Central memory CD8-positive, alpha-beta T cell (primary cell): ENCODE measurements around the gene TFAP2C.
A peak's percentile ranks its signal among the peaks of the same experiment; 100 is the strongest.

ENCODE experiments used
- ATAC-seq: fragments of 150-1000 bp; cut with Tn5 transposase; replicated peaks from 2 replicates; pipeline ENCODE4 v1.10.0; 2022; ENCODE audit warnings: mild to moderate bottlenecking, moderate FRiP score, moderate number of reproducible peaks; ENCODE audit not compliant: poor library complexity, severe bottlenecking; ENCODE audit errors: extremely low read depth
- DNase-seq, 2 donors: peaks; one replicate each; pipeline ENCODE4 v3.0.0; 2021; ENCODE audit warnings: low spot score in 2 of 2
- H3K27ac Mint-ChIP-seq: one replicate; pipeline ENCODE4 v1.8.0; 2022; ENCODE audit warnings: low read depth, mild to moderate bottlenecking, moderate library complexity, mixed read lengths
- H3K27me3 Mint-ChIP-seq: one replicate; pipeline ENCODE4 v1.8.0; 2022; ENCODE audit warnings: mixed read lengths
- H3K36me3 Mint-ChIP-seq: one replicate; pipeline ENCODE4 v1.8.0; 2022; ENCODE audit warnings: mild to moderate bottlenecking, moderate library complexity, mixed read lengths; ENCODE audit not compliant: insufficient read depth
- H3K4me1 Mint-ChIP-seq: one replicate; pipeline ENCODE4 v1.8.0; 2022; ENCODE audit warnings: mixed read lengths
- H3K4me3 Mint-ChIP-seq: one replicate; pipeline ENCODE4 v1.8.0; 2022; ENCODE audit warnings: mild to moderate bottlenecking, moderate library complexity, mixed read lengths
- H3K9me3 Mint-ChIP-seq: one replicate; pipeline ENCODE4 v1.8.0; 2022; ENCODE audit warnings: mixed read lengths

TFAP2C gene

DNA sequence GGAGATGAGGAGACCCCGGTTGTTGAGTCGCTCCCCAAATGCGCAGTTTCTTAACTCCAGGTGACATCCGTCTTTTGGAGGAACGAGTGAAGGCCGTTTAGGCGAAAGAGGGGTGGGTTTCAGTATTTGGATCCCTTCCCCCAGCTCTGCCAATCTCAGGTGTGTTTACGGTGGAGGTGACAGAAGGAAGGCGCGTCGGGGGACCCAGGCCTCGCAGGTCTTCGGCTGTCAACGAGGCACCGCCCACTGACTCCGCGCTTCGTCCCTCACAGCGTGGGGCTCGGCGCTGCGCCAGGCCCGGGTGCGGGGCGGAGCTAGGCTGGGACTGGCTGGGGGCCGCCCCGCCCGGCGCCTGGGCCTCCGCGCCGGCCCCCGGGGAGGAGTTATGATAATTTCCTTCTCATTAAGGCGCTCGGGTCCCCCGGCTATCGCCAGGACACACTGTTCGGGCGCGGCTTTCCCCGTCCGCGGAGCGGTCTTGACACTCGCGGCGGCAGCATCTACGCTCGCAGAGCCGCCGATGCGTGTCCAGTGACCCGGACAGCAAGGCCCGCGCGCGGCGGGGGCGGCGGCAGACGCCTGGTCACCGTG lies at the start of gene TFAP2C:
Gene TFAP2C (plus strand): TSS at position 434 of the 591 bp plus-strand sequence. CDS start 239 bp downstream, outside the sequence.
- no peak for DNase-seq
- Mint-ChIP-seq H3K36me3 (no peaks in the 10 kb centered on the region), H3K27ac (no peak within 1 kb of the TSS), H3K9me3 (no peaks in the 10 kb centered on the region), H3K27me3 (peaks cover 77% of the 10 kb centered on the region), H3K4me1 (no peaks in the 10 kb centered on the region), H3K4me3 (peak within 1 kb of the TSS; percentile 25)
- no peak for ATAC-seq

DNA sequence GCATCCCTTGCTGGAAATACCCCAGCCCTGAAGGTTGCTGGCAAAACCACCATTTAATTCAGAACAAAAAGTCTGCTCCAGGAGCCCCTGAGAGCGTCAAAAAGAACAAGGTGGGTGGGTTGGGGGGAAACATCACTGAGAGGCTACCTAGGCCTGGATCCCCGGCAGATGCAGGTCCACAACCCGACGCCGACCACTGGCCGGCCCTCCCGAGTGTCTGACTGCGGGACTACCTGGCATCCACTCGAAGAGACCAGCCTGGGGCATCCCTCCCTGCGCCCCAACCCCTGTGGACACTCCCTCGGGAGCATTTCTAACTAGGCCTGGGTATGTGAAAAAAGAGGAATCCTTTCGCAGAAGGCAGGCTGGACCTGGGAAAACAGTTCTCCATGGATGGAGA lies 48.9 kb upstream of the TFAP2C start:
- H3K4me3 Mint-ChIP-seq, result no peak overlapping the region
- no peak for ATAC-seq
- no peak for DNase-seq

GRCh38 chr20:56581701-56582100 lies 47.4 kb upstream of the TFAP2C start:
- peaks cover 37% of the 10 kb centered on the region for H3K27me3 Mint-ChIP-seq
- no peak overlapping the region for H3K4me3 Mint-ChIP-seq
- H3K27ac Mint-ChIP-seq, result no peak overlapping the region
- ATAC-seq, result no peak
- no peak for DNase-seq
- H3K4me1 Mint-ChIP-seq, result no peaks in the 10 kb centered on the region
- no peaks in the 10 kb centered on the region for H3K9me3 Mint-ChIP-seq
- no peaks in the 10 kb centered on the region for H3K36me3 Mint-ChIP-seq

More for the DNA sequence above, 48.9 kb upstream of the TFAP2C start:
- no peak overlapping the region for H3K27ac Mint-ChIP-seq
- H3K36me3 Mint-ChIP-seq, result no peaks in the 10 kb centered on the region
- peaks cover 51% of the 10 kb centered on the region for H3K27me3 Mint-ChIP-seq
- H3K9me3 Mint-ChIP-seq, result no peaks in the 10 kb centered on the region
- no peaks in the 10 kb centered on the region for H3K4me1 Mint-ChIP-seq

DNA sequence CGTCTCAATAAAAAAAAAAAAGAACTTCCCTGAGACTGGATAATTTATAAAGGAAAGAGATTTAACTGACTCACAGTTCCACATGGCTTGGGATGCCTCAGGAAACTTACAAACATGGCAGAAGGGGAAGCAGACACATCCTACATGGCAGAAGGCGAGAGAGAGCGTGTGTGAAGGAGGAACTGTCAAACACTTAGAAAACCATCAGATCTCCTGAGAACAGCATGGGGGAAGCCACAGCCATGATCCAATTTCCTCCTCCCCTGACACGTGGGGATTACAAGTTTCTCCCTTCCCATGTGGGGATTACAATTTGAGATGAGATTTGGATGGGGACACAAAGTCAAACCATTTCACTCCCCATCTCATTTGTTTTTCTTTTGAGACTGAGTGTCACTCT lies 46.6 kb upstream of the TFAP2C start:
- ATAC-seq, result no peak
- Mint-ChIP-seq H3K27ac (no peak overlapping the region), H3K36me3 (no peaks in the 10 kb centered on the region)

DNA sequence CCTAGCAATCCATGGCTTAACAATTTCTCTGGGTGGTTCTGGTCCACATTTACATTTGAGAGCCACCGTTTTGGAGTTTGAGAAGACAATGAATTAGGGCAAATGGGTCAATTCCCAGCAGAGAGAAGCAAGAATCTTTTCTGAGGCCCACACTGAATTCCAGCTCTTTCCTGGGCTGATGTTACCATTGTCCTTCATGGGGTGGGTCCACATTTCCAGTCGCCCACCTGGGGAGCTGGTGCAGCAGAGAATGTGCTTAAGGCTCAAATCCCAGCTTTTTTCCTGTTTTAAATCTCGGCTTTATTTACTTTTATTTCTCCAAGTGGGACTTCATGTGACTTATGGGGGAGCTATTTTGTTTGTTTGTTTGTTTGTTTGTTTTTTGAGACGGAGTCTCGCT lies 44.2 kb upstream of the TFAP2C start:
- no peaks in the 10 kb centered on the region for H3K9me3 Mint-ChIP-seq
- peaks cover 29% of the 10 kb centered on the region for H3K27me3 Mint-ChIP-seq
- no peaks in the 10 kb centered on the region for H3K4me1 Mint-ChIP-seq
- H3K36me3 Mint-ChIP-seq, result no peaks in the 10 kb centered on the region
- no peak overlapping the region for H3K27ac Mint-ChIP-seq
- DNase-seq, result no peak
- no peak for ATAC-seq
- no peak overlapping the region for H3K4me3 Mint-ChIP-seq

More for the DNA sequence above, 46.6 kb upstream of the TFAP2C start:
- DNase-seq, result no peak
- H3K9me3 Mint-ChIP-seq, result no peaks in the 10 kb centered on the region
- H3K4me3 Mint-ChIP-seq, result no peak overlapping the region
- H3K27me3 Mint-ChIP-seq, result peaks cover 37% of the 10 kb centered on the region
- no peaks in the 10 kb centered on the region for H3K4me1 Mint-ChIP-seq

GRCh38 chr20:56587307-56588041 lies 41.6 kb upstream of the TFAP2C start:
- ATAC-seq, result no peak
- H3K36me3 Mint-ChIP-seq, result no peaks in the 10 kb centered on the region

GRCh38 chr20:56588996-56589395 lies 40.1 kb upstream of the TFAP2C start:
- ATAC-seq, result no peak
- Mint-ChIP-seq H3K4me1 (no peaks in the 10 kb centered on the region), H3K27ac (no peak overlapping the region), H3K9me3 (no peaks in the 10 kb centered on the region), H3K4me3 (no peak overlapping the region), H3K36me3 (no peaks in the 10 kb centered on the region), H3K27me3 (no peaks in the 10 kb centered on the region)
- no peak for DNase-seq

More at GRCh38 chr20:56587307-56588041, 41.6 kb upstream of the TFAP2C start:
- H3K27ac Mint-ChIP-seq, result no peak overlapping the region
- no peak overlapping the region for H3K4me3 Mint-ChIP-seq
- H3K27me3 Mint-ChIP-seq, result peaks cover 10% of the 10 kb centered on the region
- H3K4me1 Mint-ChIP-seq, result no peaks in the 10 kb centered on the region
- H3K9me3 Mint-ChIP-seq, result no peaks in the 10 kb centered on the region
- DNase-seq, result no peak

GRCh38 chr20:56589633-56590032 lies 39.5 kb upstream of the TFAP2C start:
- no peak overlapping the region for H3K4me3 Mint-ChIP-seq

DNA sequence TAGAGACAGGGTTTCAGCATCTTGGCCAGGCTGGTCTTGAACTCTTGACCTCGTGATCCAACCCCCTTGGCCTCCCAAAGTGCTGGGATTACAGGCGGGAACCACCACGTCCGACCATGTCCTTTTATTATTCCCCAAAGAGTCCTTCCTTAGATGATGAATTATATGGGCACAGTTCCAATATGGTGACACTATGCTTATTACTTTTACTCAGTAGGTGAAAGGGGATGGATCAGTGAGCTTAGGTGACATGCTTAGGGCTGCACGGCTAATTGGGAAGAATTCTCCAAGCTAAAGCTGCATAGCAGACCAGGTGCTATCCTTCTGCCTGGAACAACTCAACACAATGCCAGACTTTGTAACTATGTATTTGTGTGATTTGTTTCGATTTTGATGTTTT lies 38.2 kb upstream of the TFAP2C start:
- H3K4me3 Mint-ChIP-seq, result no peak overlapping the region
- DNase-seq (no peak), ATAC-seq (no peak)
- no peaks in the 10 kb centered on the region for H3K27me3 Mint-ChIP-seq
- no peaks in the 10 kb centered on the region for H3K36me3 Mint-ChIP-seq
- H3K9me3 Mint-ChIP-seq, result no peaks in the 10 kb centered on the region
- H3K27ac Mint-ChIP-seq, result no peak overlapping the region
- no peaks in the 10 kb centered on the region for H3K4me1 Mint-ChIP-seq

More at GRCh38 chr20:56589633-56590032, 39.5 kb upstream of the TFAP2C start:
- no peaks in the 10 kb centered on the region for H3K4me1 Mint-ChIP-seq
- H3K36me3 Mint-ChIP-seq, result no peaks in the 10 kb centered on the region
- no peak overlapping the region for H3K27ac Mint-ChIP-seq
- no peaks in the 10 kb centered on the region for H3K27me3 Mint-ChIP-seq
- DNase-seq (no peak), ATAC-seq (no peak)
- no peaks in the 10 kb centered on the region for H3K9me3 Mint-ChIP-seq

GRCh38 chr20:56592211-56592610 lies 36.9 kb upstream of the TFAP2C start:
- no peak overlapping the region for H3K4me3 Mint-ChIP-seq

DNA sequence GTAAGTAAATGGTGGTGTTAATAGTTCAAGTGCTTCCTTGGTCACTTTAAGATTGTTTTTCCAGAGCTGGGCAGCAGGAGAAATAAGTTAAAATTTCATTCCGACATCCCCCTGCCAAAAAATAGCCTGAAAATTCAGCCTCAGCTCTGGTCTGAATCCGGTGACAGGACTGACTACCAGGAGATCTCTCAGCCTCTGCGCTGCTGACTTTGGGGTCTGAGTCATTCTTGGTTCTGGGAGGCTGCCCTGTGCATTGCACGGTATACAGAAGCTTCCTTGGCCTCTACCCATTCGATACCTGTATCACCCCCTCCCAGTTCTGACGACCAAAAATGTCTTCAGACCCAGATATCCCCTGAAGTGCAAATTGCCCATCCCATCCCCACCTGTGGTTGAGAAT lies 36.3 kb upstream of the TFAP2C start:
- ATAC-seq (no peak), DNase-seq (no peak)
- H3K36me3 Mint-ChIP-seq, result no peaks in the 10 kb centered on the region
- H3K4me1 Mint-ChIP-seq, result no peaks in the 10 kb centered on the region
- peaks cover 7% of the 10 kb centered on the region for H3K27me3 Mint-ChIP-seq
- no peaks in the 10 kb centered on the region for H3K9me3 Mint-ChIP-seq
- no peak overlapping the region for H3K4me3 Mint-ChIP-seq
- H3K27ac Mint-ChIP-seq, result no peak overlapping the region

More at GRCh38 chr20:56592211-56592610, 36.9 kb upstream of the TFAP2C start:
- Mint-ChIP-seq H3K4me1 (no peaks in the 10 kb centered on the region), H3K9me3 (no peaks in the 10 kb centered on the region), H3K27me3 (peaks cover 7% of the 10 kb centered on the region), H3K36me3 (no peaks in the 10 kb centered on the region), H3K27ac (no peak overlapping the region)
- ATAC-seq, result no peak
- DNase-seq, result no peak

DNA sequence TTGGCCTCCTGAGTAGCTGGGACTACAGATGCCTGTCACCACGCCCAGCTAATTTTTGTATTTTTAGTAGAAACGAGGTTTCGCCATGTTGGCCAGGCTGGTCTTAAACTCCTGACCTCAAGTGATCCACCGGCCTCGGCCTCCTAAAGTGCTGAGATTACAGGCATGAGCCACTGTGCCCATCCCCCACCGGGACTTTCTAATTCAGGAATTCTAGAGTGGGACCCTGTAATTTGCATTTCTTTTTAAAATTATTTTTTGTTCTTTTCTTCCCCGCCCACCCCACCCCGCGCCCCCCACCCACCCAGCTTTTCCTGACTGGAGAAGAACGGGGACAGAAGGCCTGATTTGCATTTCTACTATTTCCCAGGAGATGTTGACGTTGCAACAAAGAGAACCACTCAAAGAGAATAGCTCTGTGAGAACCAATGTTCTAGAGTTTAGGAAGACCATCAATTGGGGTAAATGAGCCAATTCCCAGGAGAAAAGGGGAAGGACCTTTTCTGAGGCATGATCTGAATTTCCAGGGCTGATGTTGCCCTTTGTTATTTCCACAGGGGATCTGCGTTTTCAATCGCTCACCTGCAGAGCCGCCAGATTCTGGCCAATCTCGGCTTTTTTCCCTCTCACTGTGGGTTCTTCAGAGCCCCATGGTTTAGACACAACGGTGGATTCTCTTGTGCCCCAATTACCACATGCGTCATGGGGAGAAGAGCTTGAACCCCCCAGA lies 33.2 kb upstream of the TFAP2C start:
- H3K4me1 Mint-ChIP-seq, result no peaks in the 10 kb centered on the region
- H3K27me3 Mint-ChIP-seq, result peaks cover 7% of the 10 kb centered on the region
- H3K27ac Mint-ChIP-seq, result no peak overlapping the region
- H3K36me3 Mint-ChIP-seq, result no peaks in the 10 kb centered on the region
- no peak overlapping the region for H3K4me3 Mint-ChIP-seq
- DNase-seq (no peak), ATAC-seq (no peak)
- no peaks in the 10 kb centered on the region for H3K9me3 Mint-ChIP-seq

GRCh38 chr20:56601166-56601565 lies 27.9 kb upstream of the TFAP2C start:
- H3K9me3 Mint-ChIP-seq, result no peaks in the 10 kb centered on the region
- no peak for ATAC-seq
- H3K27me3 Mint-ChIP-seq, result peaks cover 20% of the 10 kb centered on the region
- H3K36me3 Mint-ChIP-seq, result no peaks in the 10 kb centered on the region
- no peak for DNase-seq
- no peak overlapping the region for H3K27ac Mint-ChIP-seq
- H3K4me1 Mint-ChIP-seq, result no peaks in the 10 kb centered on the region
- H3K4me3 Mint-ChIP-seq, result no peak overlapping the region
